Activated naive CD8-positive, alpha-beta T cell treated with anti-CD3 and anti-CD28 coated beads for 36 hours (primary cell): ENCODE results near the gene ITGA3. TPM values are rescaled to one million over a fixed set of nuclear protein-coding genes. Genes with fewer than 3 reads are reported as not detected.

ENCODE experiments used
- DNase-seq: peaks from one replicate; pipeline ENCODE4 v3.0.0; 2021
- H3K27ac Mint-ChIP-seq: one replicate; pipeline ENCODE4 v1.8.0; 2022; ENCODE audit warnings: mild to moderate bottlenecking, moderate library complexity, mixed read lengths
- H3K27me3 Mint-ChIP-seq: one replicate; pipeline ENCODE4 v1.8.0; 2022; ENCODE audit warnings: mild to moderate bottlenecking, mixed read lengths
- H3K36me3 Mint-ChIP-seq: one replicate; pipeline ENCODE4 v1.8.0; 2021; ENCODE audit warnings: mild to moderate bottlenecking, mixed read lengths
- H3K4me1 Mint-ChIP-seq: one replicate; pipeline ENCODE4 v1.8.0; 2021; ENCODE audit warnings: mixed read lengths
- H3K4me3 Mint-ChIP-seq: one replicate; pipeline ENCODE4 v1.8.0; 2022; ENCODE audit warnings: mild to moderate bottlenecking, moderate library complexity, mixed read lengths
- H3K9me3 Mint-ChIP-seq: one replicate; pipeline ENCODE4 v1.8.0; 2022; ENCODE audit warnings: mixed read lengths
- total RNA-seq, 2 experiments: library from RNA; stranded (reverse); gene quantifications; one replicate each; pipeline ENCODE4 v1.2.3, GENCODE V29; 2021

The ITGA3 gene
- total RNA-seq, 2 experiments from 2014 or later, result 3.7 to 5.1 TPM

DNA sequence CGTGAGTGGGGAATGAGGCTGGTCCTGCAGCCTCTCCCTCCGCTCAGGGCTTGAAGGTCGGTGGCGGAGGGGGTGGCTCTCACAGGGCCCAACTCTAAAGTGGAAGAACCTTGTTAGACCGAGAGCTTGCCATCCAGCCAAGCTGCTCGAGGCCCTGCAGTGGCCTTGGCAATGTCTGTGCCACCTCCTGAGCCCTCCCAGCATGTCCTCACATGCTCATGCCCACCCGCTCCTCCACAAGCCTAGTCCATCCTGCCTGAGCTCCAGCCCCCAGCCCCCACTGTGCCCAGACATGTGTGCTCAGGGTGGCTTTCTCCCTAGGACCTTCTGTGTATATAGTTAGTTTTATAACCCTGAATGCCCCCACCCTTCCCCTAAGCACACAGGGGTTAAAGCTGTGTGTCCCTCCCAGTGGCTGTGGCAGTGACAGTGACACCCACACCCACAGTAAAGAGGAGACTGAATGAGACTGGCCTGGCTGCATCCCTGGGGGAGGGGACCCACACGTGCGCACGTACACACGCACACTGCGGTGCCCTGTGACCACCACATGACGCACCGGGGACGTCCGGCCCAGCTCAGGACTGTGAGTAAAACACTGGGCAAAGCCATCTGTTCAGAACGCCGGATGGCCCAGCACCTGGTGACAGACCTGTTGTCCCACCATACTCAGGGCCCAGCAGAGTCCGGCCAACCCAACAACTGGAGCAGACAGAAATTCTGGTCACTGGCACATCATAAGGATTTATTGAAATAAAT lies 54.9 kb downstream of the ITGA3 start:
- Mint-ChIP-seq H3K27ac (no peak overlapping the region), H3K27me3 (peaks cover 9% of the 10 kb centered on the region), H3K36me3 (no peaks in the 10 kb centered on the region), H3K9me3 (no peaks in the 10 kb centered on the region), H3K4me3 (no peak overlapping the region), H3K4me1 (peaks cover 5% of the 10 kb centered on the region)
- no peak for DNase-seq

DNA sequence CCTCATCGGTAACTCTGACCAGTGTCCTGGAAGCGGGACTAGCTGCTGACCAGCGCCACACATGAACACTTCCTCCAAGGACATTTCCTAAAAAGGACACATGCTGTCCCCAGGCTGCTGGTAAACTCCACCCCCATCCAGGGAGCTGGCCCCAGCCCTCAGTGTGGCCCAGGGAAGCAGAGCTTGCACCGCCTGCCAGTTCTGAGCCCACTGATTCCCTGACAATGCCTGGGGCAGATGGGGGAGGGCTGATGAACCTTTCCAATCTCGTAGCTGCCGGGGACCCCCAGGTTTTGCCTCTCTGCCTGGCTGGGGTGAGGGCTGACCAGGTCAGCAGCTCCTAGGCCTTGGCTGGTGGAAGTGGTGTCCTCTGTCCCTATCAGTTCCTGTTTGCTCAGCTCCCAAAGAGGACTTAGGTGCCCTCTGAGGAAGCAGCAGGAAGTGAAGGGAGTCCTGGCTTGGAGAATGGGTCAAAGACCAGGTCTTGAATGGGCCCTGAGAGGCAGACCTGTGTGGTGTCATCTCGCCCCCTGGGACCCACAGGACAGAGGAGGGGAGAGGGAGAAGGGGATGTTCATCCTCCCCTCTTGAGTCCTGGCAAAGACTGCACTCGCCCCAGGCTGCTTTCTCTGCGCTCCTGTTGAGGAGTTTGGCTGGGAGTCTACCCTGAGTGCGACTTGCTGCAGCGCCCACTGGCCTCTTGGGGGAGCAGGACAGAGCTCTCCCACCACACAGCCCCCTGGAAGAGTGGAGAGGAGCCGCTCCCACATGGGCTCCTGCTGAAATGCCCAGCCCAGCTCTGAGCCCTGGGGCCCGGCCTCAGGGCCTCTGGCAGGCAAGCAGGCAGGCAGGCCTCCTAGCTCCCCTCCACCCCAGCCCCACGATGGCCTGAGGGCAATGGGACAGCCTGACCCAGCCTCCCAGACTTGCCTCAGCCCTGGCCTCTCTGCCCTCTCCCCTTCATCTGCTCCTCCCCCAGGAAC lies 56.1 kb downstream of the ITGA3 start:
- no peak overlapping the region for H3K27ac Mint-ChIP-seq
- H3K4me1 Mint-ChIP-seq, result peaks cover 9% of the 10 kb centered on the region
- no peak overlapping the region for H3K4me3 Mint-ChIP-seq
- no peaks in the 10 kb centered on the region for H3K36me3 Mint-ChIP-seq
- H3K9me3 Mint-ChIP-seq, result no peaks in the 10 kb centered on the region
- no peak for DNase-seq
- H3K27me3 Mint-ChIP-seq, result peaks cover 21% of the 10 kb centered on the region

DNA sequence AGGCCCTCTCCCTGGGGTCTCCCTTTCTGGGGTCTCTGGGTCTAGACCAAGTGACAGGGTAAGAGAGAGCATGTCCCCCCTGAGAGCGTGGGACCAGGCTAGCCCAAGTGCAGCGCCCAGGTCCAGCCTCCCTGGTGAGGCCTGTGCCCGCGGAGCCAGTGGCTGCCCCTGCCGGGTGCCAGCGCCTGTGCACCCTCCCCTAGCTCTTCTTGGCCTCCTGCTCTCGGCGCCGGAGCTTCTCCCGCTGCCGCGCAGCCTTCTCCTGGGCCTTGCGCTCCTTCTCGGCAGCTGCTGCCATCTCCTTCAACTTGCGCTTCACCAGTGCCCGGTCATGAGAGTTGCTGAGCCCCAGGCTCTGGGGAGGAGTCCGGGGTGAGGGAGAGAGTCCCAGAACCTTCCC lies 56.8 kb downstream of the ITGA3 start:
- H3K36me3 Mint-ChIP-seq, result no peaks in the 10 kb centered on the region
- no peak overlapping the region for H3K27ac Mint-ChIP-seq
- DNase-seq, result no peak
- H3K4me3 Mint-ChIP-seq, result no peak overlapping the region
- H3K27me3 Mint-ChIP-seq, result peaks cover 24% of the 10 kb centered on the region
- H3K4me1 Mint-ChIP-seq, result peaks cover 10% of the 10 kb centered on the region
- no peaks in the 10 kb centered on the region for H3K9me3 Mint-ChIP-seq

- Mint-ChIP-seq H3K36me3 (no peaks in the 10 kb centered on the region), H3K9me3 (no peaks in the 10 kb centered on the region), H3K4me1 (peaks cover 10% of the 10 kb centered on the region), H3K27ac (no peak overlapping the region), H3K27me3 (peaks cover 35% of the 10 kb centered on the region), H3K4me3 (no peak overlapping the region)
- DNase-seq, result no peak
Observed at GRCh38 chr17:50113624-50114320, 57.9 kb downstream of the ITGA3 start.

DNA sequence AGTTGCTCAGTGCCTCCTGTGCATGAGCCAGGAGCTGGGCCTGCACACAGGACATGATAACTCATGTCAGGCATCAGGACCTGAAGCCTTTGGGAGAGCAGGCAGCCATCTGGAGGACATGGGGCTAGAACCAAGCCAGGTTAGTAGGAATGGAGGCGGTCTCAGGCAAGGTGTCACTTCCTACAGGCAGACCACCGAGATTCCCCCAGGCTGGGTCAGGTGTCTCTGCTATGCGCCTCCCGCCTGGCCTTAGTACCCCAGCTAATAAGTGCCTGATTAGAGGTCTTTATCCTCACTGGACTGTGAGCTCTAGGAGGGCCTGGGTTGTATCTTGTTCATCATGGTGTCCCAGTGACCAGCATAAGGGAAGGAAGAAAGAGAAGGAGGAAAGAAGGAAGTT lies 58.5 kb downstream of the ITGA3 start:
- Mint-ChIP-seq H3K4me3 (no peak overlapping the region), H3K27me3 (peaks cover 38% of the 10 kb centered on the region), H3K9me3 (no peaks in the 10 kb centered on the region), H3K36me3 (no peaks in the 10 kb centered on the region), H3K27ac (no peak overlapping the region), H3K4me1 (peaks cover 10% of the 10 kb centered on the region)
- no peak for DNase-seq

DNA sequence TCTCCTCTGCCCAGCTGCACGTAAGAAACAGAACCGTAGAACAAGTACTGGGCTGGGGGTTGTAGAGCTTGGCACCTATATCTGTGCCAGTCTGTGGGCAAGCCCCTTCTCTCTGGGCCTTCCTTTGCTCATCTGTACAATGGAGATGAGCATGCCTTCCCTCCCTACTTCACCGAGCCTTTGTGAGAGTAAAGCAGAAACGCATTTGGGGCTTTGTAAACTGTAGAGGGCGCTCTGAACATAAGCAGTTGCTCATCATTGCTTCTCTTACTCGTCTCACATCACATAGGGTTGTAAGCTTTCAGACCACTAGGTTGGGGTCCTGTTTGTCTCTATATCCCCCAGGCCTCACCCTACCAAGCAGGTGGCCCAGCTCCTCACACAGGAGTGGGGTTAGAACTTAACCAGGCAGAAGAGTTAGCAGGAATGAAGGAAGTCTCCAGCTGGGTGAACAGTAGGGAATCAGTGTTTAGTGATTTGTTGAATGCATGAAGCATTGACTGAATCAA lies 59.0 kb downstream of the ITGA3 start:
- peaks cover 42% of the 10 kb centered on the region for H3K27me3 Mint-ChIP-seq
- H3K4me3 Mint-ChIP-seq, result no peak overlapping the region
- peak; percentile 38 for DNase-seq
- no peaks in the 10 kb centered on the region for H3K36me3 Mint-ChIP-seq
- peaks cover 10% of the 10 kb centered on the region for H3K4me1 Mint-ChIP-seq
- H3K9me3 Mint-ChIP-seq, result no peaks in the 10 kb centered on the region
- no peak overlapping the region for H3K27ac Mint-ChIP-seq

DNA sequence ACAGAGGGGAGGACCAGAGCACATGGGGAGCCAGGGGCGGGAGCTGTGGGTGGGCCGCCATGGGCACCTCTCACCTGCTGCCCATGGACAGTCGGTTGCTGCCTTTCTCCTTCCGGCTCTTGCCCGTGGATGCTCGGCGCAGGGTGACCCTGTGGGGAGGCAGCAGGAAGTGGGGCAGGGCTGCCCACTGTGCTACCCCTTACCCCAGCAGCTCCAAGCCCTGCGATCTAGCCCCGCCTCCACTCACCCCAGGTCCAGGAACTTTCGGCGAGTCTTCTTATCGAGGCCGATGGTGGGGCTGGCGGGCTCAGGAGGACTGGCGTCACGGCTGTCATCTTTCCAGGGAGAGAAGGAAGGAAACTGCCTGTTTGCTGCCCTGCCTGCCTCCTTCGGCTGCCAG lies 59.8 kb downstream of the ITGA3 start:
- H3K4me1 Mint-ChIP-seq, result peaks cover 10% of the 10 kb centered on the region
- no peak for DNase-seq
- peaks cover 50% of the 10 kb centered on the region for H3K27me3 Mint-ChIP-seq
- H3K36me3 Mint-ChIP-seq, result no peaks in the 10 kb centered on the region
- H3K9me3 Mint-ChIP-seq, result no peaks in the 10 kb centered on the region
- H3K27ac Mint-ChIP-seq, result no peak overlapping the region
- H3K4me3 Mint-ChIP-seq, result no peak overlapping the region

- DNase-seq, result peak; percentile 81
- no peak overlapping the region for H3K27ac Mint-ChIP-seq
- H3K36me3 Mint-ChIP-seq, result no peaks in the 10 kb centered on the region
- no peaks in the 10 kb centered on the region for H3K9me3 Mint-ChIP-seq
- peaks cover 54% of the 10 kb centered on the region for H3K27me3 Mint-ChIP-seq
- peaks cover 10% of the 10 kb centered on the region for H3K4me1 Mint-ChIP-seq
- H3K4me3 Mint-ChIP-seq, result peak overlapping the region; percentile 44
Observed at GRCh38 chr17:50117202-50118051, 61.5 kb downstream of the ITGA3 start.

GRCh38 chr17:50118076-50118827 lies 62.3 kb downstream of the ITGA3 start:
- Mint-ChIP-seq H3K4me1 (peaks cover 10% of the 10 kb centered on the region), H3K4me3 (no peak overlapping the region), H3K27me3 (peaks cover 57% of the 10 kb centered on the region), H3K9me3 (no peaks in the 10 kb centered on the region), H3K36me3 (no peaks in the 10 kb centered on the region), H3K27ac (no peak overlapping the region)
- no peak for DNase-seq

GRCh38 chr17:50118828-50119218 lies 62.9 kb downstream of the ITGA3 start:
- peaks cover 57% of the 10 kb centered on the region for H3K27me3 Mint-ChIP-seq
- H3K27ac Mint-ChIP-seq, result no peak overlapping the region
- H3K9me3 Mint-ChIP-seq, result no peaks in the 10 kb centered on the region
- no peaks in the 10 kb centered on the region for H3K36me3 Mint-ChIP-seq
- peaks cover 10% of the 10 kb centered on the region for H3K4me1 Mint-ChIP-seq
- H3K4me3 Mint-ChIP-seq, result no peak overlapping the region
- DNase-seq, result no peak

DNA sequence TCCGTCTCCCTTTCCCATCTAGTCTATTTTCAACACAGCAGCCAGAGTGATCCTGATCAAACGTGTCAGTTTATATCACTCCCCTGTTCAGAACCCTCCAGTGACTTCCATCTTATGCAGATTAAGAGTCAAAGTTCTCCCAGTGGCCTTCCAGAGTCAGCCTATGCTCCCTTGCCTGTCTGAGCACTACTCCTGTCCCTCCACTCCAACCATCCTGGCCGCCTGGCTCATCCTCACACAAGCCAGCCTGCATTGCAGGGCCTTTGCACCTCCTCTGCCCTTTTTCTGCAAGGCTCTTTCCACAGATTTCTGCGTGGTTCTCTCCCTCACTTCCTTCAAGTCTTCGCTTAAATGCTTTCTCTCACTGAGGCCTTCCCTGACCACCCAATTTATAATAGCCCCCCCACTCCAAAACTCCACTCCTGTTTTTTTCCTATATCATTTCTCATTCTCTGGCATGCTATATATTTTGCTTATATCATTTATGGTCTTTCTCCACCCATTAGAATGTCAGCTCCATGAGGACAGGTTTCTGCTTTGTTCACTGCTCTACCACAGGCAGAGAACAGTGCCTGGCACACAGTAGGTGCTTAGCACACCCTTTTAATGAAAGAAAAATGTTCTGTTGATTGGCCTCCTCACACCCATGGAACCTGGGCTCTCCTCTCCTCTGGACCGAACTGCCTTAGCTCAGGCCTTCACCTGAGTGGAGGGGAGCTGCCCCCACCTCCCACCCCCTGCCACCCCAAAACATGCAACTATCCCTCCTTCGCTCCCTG lies 64.8 kb downstream of the ITGA3 start:
- peaks cover 49% of the 10 kb centered on the region for H3K27me3 Mint-ChIP-seq
- peaks cover 5% of the 10 kb centered on the region for H3K4me1 Mint-ChIP-seq
- no peaks in the 10 kb centered on the region for H3K9me3 Mint-ChIP-seq
- no peak overlapping the region for H3K27ac Mint-ChIP-seq
- no peak for DNase-seq
- no peak overlapping the region for H3K4me3 Mint-ChIP-seq
- H3K36me3 Mint-ChIP-seq, result no peaks in the 10 kb centered on the region

DNA sequence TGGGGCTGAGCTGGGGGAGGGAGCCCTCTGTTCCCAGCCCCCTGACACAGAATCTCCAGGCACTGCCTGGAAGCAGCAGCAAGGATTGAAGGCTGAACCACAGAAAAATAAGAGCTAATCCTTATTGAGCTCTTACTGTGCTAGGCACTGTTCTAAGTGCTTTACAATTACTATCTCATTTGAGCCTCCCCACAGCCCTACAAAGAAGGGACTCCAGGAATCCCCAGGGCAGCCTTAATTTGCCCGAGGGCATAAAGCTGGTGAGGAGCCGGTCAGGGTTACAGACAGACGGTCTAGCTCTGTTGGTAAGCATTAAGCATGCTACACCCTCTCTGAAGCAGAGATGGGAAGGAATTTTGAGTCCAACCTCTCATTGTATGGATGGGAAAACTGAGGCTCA lies 67.0 kb downstream of the ITGA3 start:
- peaks cover 36% of the 10 kb centered on the region for H3K27me3 Mint-ChIP-seq
- H3K36me3 Mint-ChIP-seq, result no peaks in the 10 kb centered on the region
- H3K27ac Mint-ChIP-seq, result no peak overlapping the region
- no peak overlapping the region for H3K4me3 Mint-ChIP-seq
- no peak for DNase-seq
- H3K9me3 Mint-ChIP-seq, result no peaks in the 10 kb centered on the region
- peaks cover 2% of the 10 kb centered on the region for H3K4me1 Mint-ChIP-seq
